GM12801 (cell line): ENCODE data around the gene PDCD10.

Source experiments
- CTCF ChIP-seq: IDR thresholded peaks from one replicate; pipeline ENCODE4 v1.5.1; 2011; ENCODE audit warnings: control low read depth; ENCODE audit not compliant: insufficient read length; ENCODE audit errors: extremely low read depth

Gene PDCD10

DNA sequence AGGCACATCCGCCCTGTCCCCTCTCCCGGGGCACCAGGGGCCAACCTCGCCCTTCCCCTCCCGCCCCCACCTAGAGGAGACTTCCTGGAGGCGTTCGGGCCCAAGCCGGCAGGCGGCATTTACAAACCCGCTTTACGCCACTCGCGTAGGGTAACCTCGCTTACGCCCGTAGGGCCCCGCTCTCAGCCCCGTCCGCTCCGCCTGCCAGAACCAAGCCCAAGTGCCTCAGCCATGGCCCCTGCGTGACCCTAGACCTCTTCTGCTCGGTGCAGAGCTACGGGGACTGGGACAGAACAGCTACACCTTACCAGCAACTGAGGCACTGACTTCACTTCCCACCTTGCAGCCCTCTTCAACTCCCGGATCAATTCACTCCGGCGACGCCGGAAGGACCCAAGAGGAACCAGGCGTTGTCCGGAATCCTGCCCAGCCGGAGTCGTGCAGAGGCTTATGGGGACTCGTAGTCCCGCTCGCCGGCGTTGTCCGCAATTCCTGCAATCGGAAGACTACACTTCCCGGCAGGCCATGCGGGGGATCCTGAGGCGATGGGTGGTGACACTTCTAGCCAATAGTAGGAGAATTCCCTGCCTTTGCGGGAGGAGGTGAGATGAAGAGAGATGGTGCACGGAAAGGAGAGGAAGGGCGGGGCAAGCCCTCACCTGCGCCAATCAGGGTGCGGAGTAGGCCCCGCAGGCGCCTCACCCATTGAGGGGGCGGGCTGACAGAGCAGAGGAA lies at the start of gene PDCD10:
PDCD10 (minus strand) TSS at position 395 of the 735 bp plus-strand sequence. CDS start 14,735 bp downstream, outside the sequence.
- TF ChIP-seq CTCF, result no peak

GRCh38 chr3:167783781-167784180 lies 49.1 kb upstream of the PDCD10 start:
- no peak for TF ChIP-seq CTCF

GRCh38 chr3:167780214-167780883 lies 45.7 kb upstream of the PDCD10 start:
- TF ChIP-seq CTCF, result no peak

- no peak for TF ChIP-seq CTCF
Measured at GRCh38 chr3:167777356-167777755, 42.7 kb upstream of the PDCD10 start.

GRCh38 chr3:167776066-167776685 lies 41.5 kb upstream of the PDCD10 start:
- TF ChIP-seq CTCF, result no peak

DNA sequence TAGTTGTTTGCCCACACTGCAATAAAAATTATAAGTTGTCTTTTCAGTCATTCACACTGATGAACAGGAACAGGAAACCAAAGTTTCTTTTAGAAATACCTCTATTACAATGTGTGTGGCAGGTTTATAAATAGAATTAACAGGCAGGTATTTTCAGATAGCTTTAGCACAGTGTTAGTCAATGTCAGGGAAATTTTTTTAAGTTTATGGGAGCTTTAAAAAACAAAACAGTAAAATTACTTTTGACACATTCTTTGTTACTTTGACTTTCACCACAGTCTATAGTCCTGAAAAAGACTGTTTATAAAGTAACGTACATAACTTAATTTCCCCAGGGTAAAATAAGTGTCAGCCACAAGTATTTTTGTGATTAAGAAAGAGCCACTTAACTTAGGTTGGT lies 38.9 kb upstream of the PDCD10 start:
- no peak for TF ChIP-seq CTCF

DNA sequence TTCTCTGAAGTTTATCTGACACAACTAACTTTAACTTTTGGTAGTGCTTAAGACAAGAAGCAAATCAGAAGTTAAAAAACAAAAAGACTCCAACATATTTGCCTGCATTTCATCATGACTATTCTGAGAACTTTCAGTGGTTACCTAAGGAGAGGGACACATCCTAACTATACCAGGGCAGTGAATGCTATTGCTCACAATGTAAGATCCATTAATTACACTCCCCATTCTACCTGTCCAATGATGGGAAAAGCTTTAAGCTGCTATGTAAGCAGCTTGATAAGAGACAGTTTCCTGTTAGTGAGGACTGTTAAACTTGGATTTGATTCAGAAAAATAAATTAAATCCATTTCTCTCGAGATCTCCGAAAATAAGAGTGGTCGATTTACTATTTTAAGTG lies 38.3 kb upstream of the PDCD10 start:
- TF ChIP-seq CTCF, result no peak
